ENCODE measurements around the gene TTI1. TPM values are rescaled to one million over a fixed set of nuclear protein-coding genes. Genes with fewer than 3 reads are reported as not detected.

The TTI1 gene
- total RNA-seq, 4 donors from 2014 or later, result 4.5 to 19.5 (median 9.4) TPM

DNA sequence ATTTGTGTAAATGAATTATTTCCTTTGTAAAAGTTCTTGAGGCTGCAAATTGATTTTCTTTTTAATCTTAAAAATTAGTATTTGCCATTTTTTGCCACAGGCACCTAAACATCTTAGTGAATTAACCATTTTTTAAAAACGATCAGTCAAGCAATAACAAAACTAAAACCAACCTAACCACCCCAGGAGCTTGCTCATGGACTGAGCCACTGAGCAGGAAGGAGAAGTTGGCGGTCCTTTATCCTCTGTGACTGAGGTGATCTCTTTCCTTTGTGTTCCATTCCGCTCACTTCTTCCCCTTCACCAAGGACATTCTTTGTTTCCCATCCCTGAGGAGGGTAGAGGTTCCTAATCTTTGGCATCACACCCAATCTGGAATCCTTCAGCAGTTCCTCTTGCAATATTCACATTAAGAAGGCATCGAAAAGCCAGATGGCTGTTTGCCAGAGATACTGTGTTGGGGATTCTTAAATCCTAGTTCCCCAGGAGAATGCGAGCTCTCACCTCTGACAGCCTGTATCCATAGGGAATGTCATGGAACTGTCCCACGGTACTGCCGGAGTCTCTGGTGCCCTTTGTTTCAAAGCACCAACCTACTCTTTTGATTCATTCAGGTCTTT, 30.8 kb upstream of the TTI1 start:
- in situ Hi-C loops (cut with MboI; ENCODE audit: low pct_ligation_motif_present in 1 of 4, low pct_unique_long_range_greater_than_20kb in 1 of 4, low sequenced_read_pairs in 3 of 4), result loop anchor here in 3 of 4 donors (10.0 to 25.0 kb wide), 4 partner anchors 98 to 348 kb away; partner anchors contain the start of gene TGM2 (in 2 of the 3)
- WGBS, 2 donors (ENCODE audit: low coverage in 1 of 2), result 82 to 86% methylated on average over 4 to 7 of the region's 7 CpGs
- no peak overlapping the region for H3K27ac ChIP-seq
- intact Hi-C loops (cut with DNase I; ENCODE audit: low total_unique reads), result no loop called here
- H3K4me1 ChIP-seq, result no peaks in the 10 kb centered on the region
- DNase-seq, result no peak
- no peaks in the 10 kb centered on the region for H3K27me3 ChIP-seq
- H3K9me3 ChIP-seq, result no peaks in the 10 kb centered on the region
- no peak overlapping the region for H3K4me3 ChIP-seq
- TF ChIP-seq, protein P1, sequence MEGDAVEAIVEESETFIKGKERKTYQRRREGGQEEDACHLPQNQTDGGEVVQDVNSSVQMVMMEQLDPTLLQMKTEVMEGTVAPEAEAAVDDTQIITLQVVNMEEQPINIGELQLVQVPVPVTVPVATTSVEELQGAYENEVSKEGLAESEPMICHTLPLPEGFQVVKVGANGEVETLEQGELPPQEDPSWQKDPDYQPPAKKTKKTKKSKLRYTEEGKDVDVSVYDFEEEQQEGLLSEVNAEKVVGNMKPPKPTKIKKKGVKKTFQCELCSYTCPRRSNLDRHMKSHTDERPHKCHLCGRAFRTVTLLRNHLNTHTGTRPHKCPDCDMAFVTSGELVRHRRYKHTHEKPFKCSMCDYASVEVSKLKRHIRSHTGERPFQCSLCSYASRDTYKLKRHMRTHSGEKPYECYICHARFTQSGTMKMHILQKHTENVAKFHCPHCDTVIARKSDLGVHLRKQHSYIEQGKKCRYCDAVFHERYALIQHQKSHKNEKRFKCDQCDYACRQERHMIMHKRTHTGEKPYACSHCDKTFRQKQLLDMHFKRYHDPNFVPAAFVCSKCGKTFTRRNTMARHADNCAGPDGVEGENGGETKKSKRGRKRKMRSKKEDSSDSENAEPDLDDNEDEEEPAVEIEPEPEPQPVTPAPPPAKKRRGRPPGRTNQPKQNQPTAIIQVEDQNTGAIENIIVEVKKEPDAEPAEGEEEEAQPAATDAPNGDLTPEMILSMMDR (IDR thresholded peaks at IDR 0.05), result no peak
- TF ChIP-seq POLR2A (IDR thresholded peaks at IDR 0.05) (no peak), EP300 (IDR thresholded peaks at IDR 0.05; ENCODE audit: low read depth) (no peak), POLR2AphosphoS5 (IDR thresholded peaks at IDR 0.05) (no peak)
- H3K36me3 ChIP-seq, result peaks cover 0 to 70% (median 26%) of the 10 kb centered on the region in 4 donors

- no peak for DNase-seq
- Histone ChIP-seq H3K4me3 (no peak overlapping the region), H3K27ac (no peak overlapping the region), H3K4me1 (no peaks in the 10 kb centered on the region), H3K27me3 (no peaks in the 10 kb centered on the region), H3K9me3 (no peaks in the 10 kb centered on the region), H3K36me3 (peaks cover 0 to 70% (median 31%) of the 10 kb centered on the region in 4 donors)
- TF ChIP-seq EP300 (IDR thresholded peaks at IDR 0.05; ENCODE audit: low read depth), result no peak
- TF ChIP-seq, protein P1 (IDR thresholded peaks at IDR 0.05), result no peak
- no peak for TF ChIP-seq POLR2A (IDR thresholded peaks at IDR 0.05)
- no peak for TF ChIP-seq POLR2AphosphoS5 (IDR thresholded peaks at IDR 0.05)
- 85% methylated on average over 5 of the region's 5 CpGs for WGBS, 2 donors (ENCODE audit: low coverage in 1 of 2)
- intact Hi-C loops (cut with DNase I; ENCODE audit: low total_unique reads) (no loop called here), in situ Hi-C loops (cut with MboI; ENCODE audit: low pct_ligation_motif_present in 1 of 4, low pct_unique_long_range_greater_than_20kb in 1 of 4, low sequenced_read_pairs in 3 of 4) (loop anchor here in 3 of 4 donors (10.0 to 25.0 kb wide), 4 partner anchors 99 to 349 kb away; partner anchors contain the start of gene TGM2 (in 2 of the 3))
Observed at GRCh38 chr20:38062890-38063289, 29.6 kb upstream of the TTI1 start.

GRCh38 chr20:38061109-38061508, 27.9 kb upstream of the TTI1 start:
- Histone ChIP-seq H3K4me3 (no peak overlapping the region), H3K27me3 (no peaks in the 10 kb centered on the region), H3K36me3 (peaks cover 0 to 58% (median 25%) of the 10 kb centered on the region in 4 donors), H3K9me3 (no peaks in the 10 kb centered on the region), H3K27ac (no peak overlapping the region), H3K4me1 (peaks cover 0 to 5% (median 0%) of the 10 kb centered on the region in 4 donors)
- in situ Hi-C loops (cut with MboI; ENCODE audit: low pct_ligation_motif_present in 1 of 4, low pct_unique_long_range_greater_than_20kb in 1 of 4, low sequenced_read_pairs in 3 of 4), result loop anchor here in 3 of 4 donors (10.0 to 25.0 kb wide), 4 partner anchors 101 to 351 kb away; partner anchors contain the start of gene TGM2 (in 2 of the 3)
- DNase-seq, result no peak
- intact Hi-C loops (cut with DNase I; ENCODE audit: low total_unique reads), result loop anchor here (2.0 kb wide), 1 partner anchor 156 kb away; no protein-coding TSS in a partner anchor
- WGBS, 2 donors (ENCODE audit: low coverage in 1 of 2), result 73 to 82% methylated on average over 4 of the region's 4 CpGs
- TF ChIP-seq, protein P1 (IDR thresholded peaks at IDR 0.05), result no peak
- TF ChIP-seq POLR2A (IDR thresholded peaks at IDR 0.05), result no peak
- TF ChIP-seq EP300 (IDR thresholded peaks at IDR 0.05; ENCODE audit: low read depth), result no peak
- TF ChIP-seq POLR2AphosphoS5 (IDR thresholded peaks at IDR 0.05), result no peak

GRCh38 chr20:38060536-38060935, 27.3 kb upstream of the TTI1 start:
- no peak overlapping the region for H3K27ac ChIP-seq
- H3K9me3 ChIP-seq, result no peaks in the 10 kb centered on the region
- TF ChIP-seq POLR2AphosphoS5 (IDR thresholded peaks at IDR 0.05), result no peak
- TF ChIP-seq, protein P1 (IDR thresholded peaks at IDR 0.05), result no peak
- no peak for TF ChIP-seq POLR2A (IDR thresholded peaks at IDR 0.05)
- no peak for TF ChIP-seq EP300 (IDR thresholded peaks at IDR 0.05; ENCODE audit: low read depth)
- WGBS, 2 donors (ENCODE audit: low coverage in 1 of 2), result 84 to 91% methylated on average over 5 of the region's 5 CpGs
- no peaks in the 10 kb centered on the region for H3K27me3 ChIP-seq
- peaks cover 0 to 5% (median 0%) of the 10 kb centered on the region in 4 donors for H3K4me1 ChIP-seq
- peaks cover 0 to 53% (median 23%) of the 10 kb centered on the region in 4 donors for H3K36me3 ChIP-seq
- H3K4me3 ChIP-seq, result no peak overlapping the region
- in situ Hi-C loops (cut with MboI; ENCODE audit: low pct_ligation_motif_present in 1 of 4, low pct_unique_long_range_greater_than_20kb in 1 of 4, low sequenced_read_pairs in 3 of 4) (loop anchor here in 3 of 4 donors (10.0 to 25.0 kb wide), 4 partner anchors 102 to 352 kb away; partner anchors contain the start of gene TGM2 (in 2 of the 3)), intact Hi-C loops (cut with DNase I; ENCODE audit: low total_unique reads) (loop anchor here (2.0 kb wide), 1 partner anchor 156 kb away; no protein-coding TSS in a partner anchor)
- DNase-seq, result no peak
